Neural cell (in vitro differentiated cells): ENCODE measurements around the gene GRID1.

Experiments used
- EP300 ChIP-seq: fragments of 450-650 bp; conservative IDR thresholded peaks from 2 replicates; pipeline ENCODE4 v1.6.1; 2014; ENCODE audit warnings: antibody characterized with exemption, mild to moderate bottlenecking, moderate library complexity; ENCODE audit not compliant: poor library complexity, severe bottlenecking
- EZH2 ChIP-seq: fragments of 200-600, 300-800 bp; shearing (Covaris generic), sonication (generic); IDR thresholded peaks from 2 replicates; pipeline ENCODE4 v1.6.1; 2014; ENCODE audit warnings: antibody characterized with exemption, low read length, borderline replicate concordance, mild to moderate bottlenecking; ENCODE audit not compliant: insufficient read depth, poor library complexity, severe bottlenecking
- MXI1 ChIP-seq: fragments of 450-650 bp; conservative IDR thresholded peaks from 2 replicates; pipeline ENCODE4 v1.6.1; 2014; ENCODE audit warnings: antibody characterized with exemption, mild to moderate bottlenecking; ENCODE audit not compliant: poor library complexity, severe bottlenecking
- POLR2AphosphoS5 ChIP-seq: IDR thresholded peaks from 2 replicates; pipeline ENCODE4 v1.6.1; 2012
- RAD21 ChIP-seq: fragments of 450-650 bp; conservative IDR thresholded peaks from 2 replicates; pipeline ENCODE4 v1.6.1; 2014; ENCODE audit warnings: antibody characterized with exemption, mild to moderate bottlenecking, moderate library complexity
- SMC3 ChIP-seq: fragments of 450-650 bp; conservative IDR thresholded peaks from 2 replicates; pipeline ENCODE4 v1.6.1; 2014; ENCODE audit warnings: antibody characterized with exemption, mild to moderate bottlenecking, moderate library complexity; ENCODE audit not compliant: poor library complexity
- TF ChIP-seq, protein P1 (sequence below): fragments of 450-650 bp; IDR thresholded peaks from 2 replicates; pipeline ENCODE4 v1.5.1; 2014; ENCODE audit warnings: antibody characterized with exemption, mild to moderate bottlenecking, moderate library complexity; ENCODE audit not compliant: poor library complexity, severe bottlenecking
- TF ChIP-seq, protein P2 (sequence below): IDR thresholded peaks from 2 replicates; pipeline ENCODE4 v1.6.1; 2012; ENCODE audit warnings: borderline replicate concordance

DNA sequence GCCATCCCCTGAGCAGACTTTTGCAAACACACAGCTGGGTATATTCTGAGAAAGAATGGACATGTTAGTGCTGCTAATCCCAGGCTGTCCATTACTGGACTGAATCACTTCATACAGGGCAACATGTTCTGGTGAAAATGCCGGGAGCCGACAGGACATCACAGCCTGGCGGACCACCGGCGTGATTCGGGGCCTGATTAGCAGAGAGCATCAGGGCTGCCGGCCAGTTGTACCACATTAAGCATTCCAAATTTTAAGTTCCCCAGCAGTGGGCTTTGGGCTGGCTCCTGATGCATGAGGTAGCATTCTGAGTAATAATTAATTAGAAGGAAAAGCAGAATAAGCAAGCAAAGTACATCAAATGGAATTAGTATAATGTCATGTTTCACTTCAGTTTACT is 229.0 kb downstream of the GRID1 start:
- no peak for TF ChIP-seq EP300
- TF ChIP-seq, protein P1, sequence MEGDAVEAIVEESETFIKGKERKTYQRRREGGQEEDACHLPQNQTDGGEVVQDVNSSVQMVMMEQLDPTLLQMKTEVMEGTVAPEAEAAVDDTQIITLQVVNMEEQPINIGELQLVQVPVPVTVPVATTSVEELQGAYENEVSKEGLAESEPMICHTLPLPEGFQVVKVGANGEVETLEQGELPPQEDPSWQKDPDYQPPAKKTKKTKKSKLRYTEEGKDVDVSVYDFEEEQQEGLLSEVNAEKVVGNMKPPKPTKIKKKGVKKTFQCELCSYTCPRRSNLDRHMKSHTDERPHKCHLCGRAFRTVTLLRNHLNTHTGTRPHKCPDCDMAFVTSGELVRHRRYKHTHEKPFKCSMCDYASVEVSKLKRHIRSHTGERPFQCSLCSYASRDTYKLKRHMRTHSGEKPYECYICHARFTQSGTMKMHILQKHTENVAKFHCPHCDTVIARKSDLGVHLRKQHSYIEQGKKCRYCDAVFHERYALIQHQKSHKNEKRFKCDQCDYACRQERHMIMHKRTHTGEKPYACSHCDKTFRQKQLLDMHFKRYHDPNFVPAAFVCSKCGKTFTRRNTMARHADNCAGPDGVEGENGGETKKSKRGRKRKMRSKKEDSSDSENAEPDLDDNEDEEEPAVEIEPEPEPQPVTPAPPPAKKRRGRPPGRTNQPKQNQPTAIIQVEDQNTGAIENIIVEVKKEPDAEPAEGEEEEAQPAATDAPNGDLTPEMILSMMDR = no peak
- TF ChIP-seq RAD21 = no peak
- no peak for TF ChIP-seq EZH2
- no peak for TF ChIP-seq SMC3
- TF ChIP-seq POLR2AphosphoS5 = no peak
- TF ChIP-seq MXI1 = no peak
- TF ChIP-seq, protein P2, sequence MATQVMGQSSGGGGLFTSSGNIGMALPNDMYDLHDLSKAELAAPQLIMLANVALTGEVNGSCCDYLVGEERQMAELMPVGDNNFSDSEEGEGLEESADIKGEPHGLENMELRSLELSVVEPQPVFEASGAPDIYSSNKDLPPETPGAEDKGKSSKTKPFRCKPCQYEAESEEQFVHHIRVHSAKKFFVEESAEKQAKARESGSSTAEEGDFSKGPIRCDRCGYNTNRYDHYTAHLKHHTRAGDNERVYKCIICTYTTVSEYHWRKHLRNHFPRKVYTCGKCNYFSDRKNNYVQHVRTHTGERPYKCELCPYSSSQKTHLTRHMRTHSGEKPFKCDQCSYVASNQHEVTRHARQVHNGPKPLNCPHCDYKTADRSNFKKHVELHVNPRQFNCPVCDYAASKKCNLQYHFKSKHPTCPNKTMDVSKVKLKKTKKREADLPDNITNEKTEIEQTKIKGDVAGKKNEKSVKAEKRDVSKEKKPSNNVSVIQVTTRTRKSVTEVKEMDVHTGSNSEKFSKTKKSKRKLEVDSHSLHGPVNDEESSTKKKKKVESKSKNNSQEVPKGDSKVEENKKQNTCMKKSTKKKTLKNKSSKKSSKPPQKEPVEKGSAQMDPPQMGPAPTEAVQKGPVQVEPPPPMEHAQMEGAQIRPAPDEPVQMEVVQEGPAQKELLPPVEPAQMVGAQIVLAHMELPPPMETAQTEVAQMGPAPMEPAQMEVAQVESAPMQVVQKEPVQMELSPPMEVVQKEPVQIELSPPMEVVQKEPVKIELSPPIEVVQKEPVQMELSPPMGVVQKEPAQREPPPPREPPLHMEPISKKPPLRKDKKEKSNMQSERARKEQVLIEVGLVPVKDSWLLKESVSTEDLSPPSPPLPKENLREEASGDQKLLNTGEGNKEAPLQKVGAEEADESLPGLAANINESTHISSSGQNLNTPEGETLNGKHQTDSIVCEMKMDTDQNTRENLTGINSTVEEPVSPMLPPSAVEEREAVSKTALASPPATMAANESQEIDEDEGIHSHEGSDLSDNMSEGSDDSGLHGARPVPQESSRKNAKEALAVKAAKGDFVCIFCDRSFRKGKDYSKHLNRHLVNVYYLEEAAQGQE = no peak
